Sigmoid colon (tissue), 7 donors: ENCODE measurements around the gene XYLT1. TPM values are rescaled to one million over a fixed set of nuclear protein-coding genes. Genes with fewer than 3 reads are reported as not detected.

ENCODE experiments used
- DNase-seq: peaks from one replicate; pipeline ENCODE4 v3.0.0-alpha.2; 2019
- H3K27ac ChIP-seq, 4 donors: fragments of 200-600 bp; sonication (generic); one replicate each; pipeline ENCODE4 v1.5.1; 2016 to 2019; ENCODE audit warnings: mild to moderate bottlenecking in 1 of 4
- H3K27me3 ChIP-seq, 3 donors: fragments of 200-600 bp; sonication (generic); one replicate each; pipeline ENCODE4 v1.5.1; 2019; ENCODE audit warnings: mild to moderate bottlenecking in 1 of 3
- H3K36me3 ChIP-seq, 4 donors: fragments of 200-600 bp; sonication (generic); one replicate each; pipeline ENCODE4 v1.5.1; 2016 to 2019
- H3K4me1 ChIP-seq, 4 donors: fragments of 200-600 bp; sonication (generic); one replicate each; pipeline ENCODE4 v1.5.1; 2017 to 2019
- H3K4me3 ChIP-seq, 4 donors: fragments of 200-600 bp; sonication (generic); one replicate each; pipeline ENCODE4 v1.5.1; 2017 to 2019; ENCODE audit warnings: mild to moderate bottlenecking in 2 of 4, moderate library complexity in 1 of 4
- H3K9me3 ChIP-seq, 4 donors: fragments of 200-600 bp in 3 of 4; sonication (generic) in 3 of 4; one replicate each; pipeline versions ENCODE4 v1.5.1 to v1.6.1; 2013 to 2019
- CTCF ChIP-seq, 4 experiments: fragments of 450-650 bp in 3 of 4; fragments of 200-600 bp in 1 of 4; IDR thresholded peaks; one replicate each; pipeline ENCODE4 v1.5.1; 2016 to 2019; ENCODE audit warnings: antibody characterized with exemption in 4 of 4, mild to moderate bottlenecking in 3 of 4, moderate library complexity in 2 of 4
- EP300 ChIP-seq, 4 donors: sonication (generic); formaldehyde crosslinking; IDR thresholded peaks; one replicate each; pipeline ENCODE4 v1.6.1; 2017; ENCODE audit warnings: antibody characterized with exemption in 4 of 4
- POLR2A ChIP-seq, 2 donors: fragments of 450-650 bp; IDR thresholded peaks; one replicate each; pipeline ENCODE4 v1.6.1; 2016; ENCODE audit warnings: antibody characterized with exemption in 2 of 2, mild to moderate bottlenecking in 2 of 2, moderate library complexity in 2 of 2
- POLR2AphosphoS5 ChIP-seq, 4 donors: sonication (generic); formaldehyde crosslinking; IDR thresholded peaks; one replicate each; pipeline ENCODE4 v1.6.1; 2017; ENCODE audit warnings: antibody characterized with exemption in 4 of 4
- WGBS, 2 donors: extraction: QIAGEN DNeasy Blood & Tissue Kit; methylation state at CpG; one replicate each; pipeline ENCODE4 v1.1.7; 2013; 5-methylcytosine and 5-hydroxymethylcytosine counted together
- intact Hi-C: fragments of 100-400 bp; cut with DNase I; formaldehyde crosslinking; loops from one replicate; pipeline ENCODE4 v1.15.1; 2023
- polyA plus RNA-seq, 3 donors: library from polyadenylated mRNA; stranded (reverse); fragments of 200-250 nt; gene quantifications; one replicate each; pipeline ENCODE4 v1.2.3, GENCODE V29; 2013
- total RNA-seq, 4 donors: library from RNA; depleted of rRNA; stranded (reverse); fragments of >200 nt; gene quantifications; one replicate each; pipeline ENCODE4 v1.1.0, GENCODE V29; 2016
- donor health status: healthy with polysubstance abuse.
- donor health status: Bipolar disorder and iron deficiency.
- donor health status: healthy.

Gene XYLT1
- total and polyA plus RNA-seq, 7 donors, result 0.60 to 33.2 (median 23.0) TPM

GRCh38 chr16:17106243-17106791, 364.4 kb downstream of the XYLT1 start:
- intact Hi-C loops, result no loop called here
- WGBS, 2 donors, result 83 to 84% methylated on average over 14 of the region's 14 CpGs
- TF ChIP-seq CTCF (IDR thresholded peaks at IDR 0.05) (no peak), EP300 (IDR thresholded peaks at IDR 0.05) (no peak), POLR2AphosphoS5 (IDR thresholded peaks at IDR 0.05) (no peak), POLR2A (IDR thresholded peaks at IDR 0.05) (no peak)
- Histone ChIP-seq H3K27ac (no peak overlapping the region), H3K4me3 (no peak overlapping the region), H3K27me3 (no peaks in the 10 kb centered on the region), H3K9me3 (no peaks in the 10 kb centered on the region), H3K36me3 (peaks cover 4 to 23% (median 10%) of the 10 kb centered on the region in 4 donors), H3K4me1 (no peaks in the 10 kb centered on the region)
- DNase-seq, result no peak

DNA sequence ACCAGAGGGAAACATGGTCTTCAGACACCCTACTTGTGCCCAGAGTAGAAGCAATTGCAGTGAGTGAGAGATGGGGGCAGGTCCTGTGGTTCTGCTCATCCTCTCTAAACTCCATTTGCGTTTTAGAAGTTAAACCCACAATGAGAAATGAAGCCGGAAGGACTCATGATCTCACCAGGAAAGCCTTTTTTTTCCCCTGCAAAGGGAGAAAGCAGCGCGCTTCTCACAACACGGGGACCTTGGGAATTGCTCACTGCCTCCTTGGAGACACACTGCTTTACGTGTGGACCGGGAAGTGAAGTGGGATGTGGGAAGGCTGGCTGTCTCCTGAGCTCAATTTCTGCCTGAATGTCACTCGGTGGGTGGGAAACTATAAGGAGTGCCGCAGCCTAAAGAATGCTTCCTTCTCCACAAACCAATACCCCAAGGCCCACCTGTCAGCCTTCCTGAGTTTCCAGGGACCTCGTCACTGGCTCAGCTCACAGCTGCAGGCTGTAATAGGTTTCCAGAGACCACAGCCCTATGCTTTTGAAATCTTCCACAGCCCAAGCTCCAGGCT, 365.4 kb downstream of the XYLT1 start:
- TF ChIP-seq POLR2A (IDR thresholded peaks at IDR 0.05) (no peak), EP300 (IDR thresholded peaks at IDR 0.05) (no peak), POLR2AphosphoS5 (IDR thresholded peaks at IDR 0.05) (no peak), CTCF (IDR thresholded peaks at IDR 0.05) (no peak)
- Histone ChIP-seq H3K4me1 (no peaks in the 10 kb centered on the region), H3K27ac (no peak overlapping the region), H3K36me3 (peaks cover 4 to 18% (median 10%) of the 10 kb centered on the region in 4 donors), H3K27me3 (no peaks in the 10 kb centered on the region), H3K9me3 (no peaks in the 10 kb centered on the region), H3K4me3 (no peak overlapping the region)
- no peak for DNase-seq
- WGBS, 2 donors, result 63 to 91% methylated on average over 10 of the region's 10 CpGs
- intact Hi-C loops, result no loop called here

GRCh38 chr16:17104654-17105053, 366.1 kb downstream of the XYLT1 start:
- no peak for DNase-seq
- WGBS, 2 donors, result 82 to 90% methylated on average over 5 of the region's 5 CpGs

GRCh38 chr16:17103216-17103615, 367.5 kb downstream of the XYLT1 start:
- Histone ChIP-seq H3K27ac (no peak overlapping the region), H3K4me3 (no peak overlapping the region), H3K27me3 (no peaks in the 10 kb centered on the region), H3K36me3 (no peaks in the 10 kb centered on the region), H3K4me1 (no peaks in the 10 kb centered on the region), H3K9me3 (no peaks in the 10 kb centered on the region)
- no peak for TF ChIP-seq POLR2AphosphoS5 (IDR thresholded peaks at IDR 0.05)
- DNase-seq, result no peak
- intact Hi-C loops, result no loop called here
- 93 to 97% methylated on average over 3 of the region's 3 CpGs for WGBS, 2 donors

More at GRCh38 chr16:17104654-17105053, 366.1 kb downstream of the XYLT1 start:
- peaks cover 3 to 13% (median 10%) of the 10 kb centered on the region in 4 donors for H3K36me3 ChIP-seq
- H3K9me3 ChIP-seq, result no peaks in the 10 kb centered on the region
- H3K4me3 ChIP-seq, result no peak overlapping the region
- no peak overlapping the region for H3K27ac ChIP-seq
- intact Hi-C loops, result no loop called here
- no peaks in the 10 kb centered on the region for H3K4me1 ChIP-seq
- H3K27me3 ChIP-seq, result no peaks in the 10 kb centered on the region
- TF ChIP-seq POLR2AphosphoS5 (IDR thresholded peaks at IDR 0.05) (no peak), EP300 (IDR thresholded peaks at IDR 0.05) (no peak), POLR2A (IDR thresholded peaks at IDR 0.05) (no peak)

DNA sequence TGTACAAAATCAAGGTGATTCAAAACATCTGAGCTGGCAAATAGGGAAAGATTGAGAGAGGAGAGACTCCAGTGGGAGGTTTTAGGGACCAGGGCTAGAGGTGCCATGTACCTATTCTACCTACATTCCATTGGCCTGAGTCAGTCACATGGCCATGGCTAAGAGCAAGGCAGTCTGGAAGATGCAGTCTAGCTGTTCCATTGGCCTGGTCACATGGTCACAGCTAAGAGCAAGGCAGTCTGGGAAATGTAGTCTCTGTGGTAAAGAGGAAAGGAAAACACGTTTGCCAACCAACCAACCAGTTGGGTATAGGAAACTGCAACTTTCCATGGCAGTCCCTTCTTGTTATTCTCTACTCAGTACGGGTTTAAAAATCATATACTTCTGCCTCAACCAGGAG, 369.1 kb downstream of the XYLT1 start:
- intact Hi-C loops, result no loop called here
- H3K27ac ChIP-seq, result no peak overlapping the region
- no peaks in the 10 kb centered on the region for H3K4me1 ChIP-seq
- WGBS, 2 donors, result 87 to 89% methylated on average over 2 of the region's 2 CpGs
- no peak for DNase-seq
- H3K36me3 ChIP-seq, result no peaks in the 10 kb centered on the region
- no peak for TF ChIP-seq EP300 (IDR thresholded peaks at IDR 0.05)
- no peak for TF ChIP-seq POLR2A (IDR thresholded peaks at IDR 0.05)
- no peak for TF ChIP-seq POLR2AphosphoS5 (IDR thresholded peaks at IDR 0.05)
- TF ChIP-seq CTCF (IDR thresholded peaks at IDR 0.05), result no peak
- no peaks in the 10 kb centered on the region for H3K9me3 ChIP-seq
- H3K4me3 ChIP-seq, result no peak overlapping the region
- H3K27me3 ChIP-seq, result no peaks in the 10 kb centered on the region

DNA sequence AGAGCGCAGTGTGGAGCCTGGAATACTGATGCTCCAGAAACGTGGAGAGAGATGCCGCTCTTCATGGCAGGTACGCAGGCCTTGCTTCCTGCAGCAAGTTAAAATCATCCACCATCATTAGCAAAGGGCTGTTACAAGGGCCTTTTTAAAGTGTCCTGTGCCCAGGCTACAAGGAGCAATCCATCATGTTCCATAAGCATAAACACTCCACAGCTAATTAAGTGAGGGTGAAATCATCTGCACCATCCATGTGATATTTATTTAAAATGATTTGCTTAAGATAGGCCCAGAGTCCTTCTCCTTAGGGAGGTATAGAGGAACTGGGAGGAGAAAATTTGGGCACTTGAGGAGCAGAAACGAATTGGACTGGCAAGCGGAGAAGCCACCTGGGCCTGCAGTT, 372.1 kb downstream of the XYLT1 start:
- intact Hi-C loops, result no loop called here
- no peak overlapping the region for H3K4me3 ChIP-seq
- no peaks in the 10 kb centered on the region for H3K4me1 ChIP-seq
- no peak overlapping the region for H3K27ac ChIP-seq
- 93 to 95% methylated on average over 6 of the region's 6 CpGs for WGBS, 2 donors
- no peaks in the 10 kb centered on the region for H3K9me3 ChIP-seq
- no peaks in the 10 kb centered on the region for H3K27me3 ChIP-seq
- no peak for DNase-seq
- TF ChIP-seq POLR2A (IDR thresholded peaks at IDR 0.05), result no peak
- TF ChIP-seq EP300 (IDR thresholded peaks at IDR 0.05), result no peak
- no peak for TF ChIP-seq CTCF (IDR thresholded peaks at IDR 0.05)
- no peak for TF ChIP-seq POLR2AphosphoS5 (IDR thresholded peaks at IDR 0.05)
- no peaks in the 10 kb centered on the region for H3K36me3 ChIP-seq
